Panc1 (cell line): ENCODE data around the gene FSTL4.

Experiments used
- CTCF ChIP-seq: fragments of 450-650 bp; IDR thresholded peaks from 2 replicates; pipeline ENCODE4 v1.5.1; 2017; ENCODE audit warnings: mild to moderate bottlenecking
- POLR2AphosphoS5 ChIP-seq: IDR thresholded peaks from 2 replicates; pipeline ENCODE4 v1.6.1; 2012; ENCODE audit warnings: mild to moderate bottlenecking, low read depth, low read length, moderate library complexity
- REST ChIP-seq, 2 experiments: IDR thresholded peaks; 2 replicates each; pipeline ENCODE4 v1.6.1; 2011 to 2012; ENCODE audit warnings: low read depth in 2 of 2, control low read depth in 1 of 2, low read length in 1 of 2, mild to moderate bottlenecking in 1 of 2, moderate library complexity in 1 of 2; ENCODE audit not compliant: insufficient read depth in 1 of 2
- SIN3A ChIP-seq: IDR thresholded peaks from 2 replicates; pipeline ENCODE4 v1.6.1; 2012; ENCODE audit warnings: low read depth, mild to moderate bottlenecking, low read length, moderate library complexity, borderline replicate concordance; ENCODE audit not compliant: insufficient read depth
- TCF7L2 ChIP-seq: IDR thresholded peaks from 2 replicates; pipeline ENCODE4 v1.6.1; 2011; ENCODE audit warnings: mild to moderate bottlenecking, low read depth, low read length, inconsistent platforms

GRCh38 chr5:133272345-133272744, 340.0 kb downstream of the FSTL4 start:
- TF ChIP-seq CTCF (no peak), REST (IDR thresholded peaks at IDR 0.05; ENCODE audit: insufficient read depth in 1 of 2, low read depth in 2 of 2, low read length in 1 of 2) (no peak), SIN3A (no peak), TCF7L2 (no peak), POLR2AphosphoS5 (no peak)
